ENCODE measurements around the gene SUN1. TPM values are rescaled to one million over a fixed set of nuclear protein-coding genes. Genes with fewer than 3 reads are reported as not detected.

SUN1 gene
- total RNA-seq (2021) (149 to 158 TPM (median 156 TPM) in 3 replicates), Bru-seq, nascent RNA (percentile 80 among the genes with signal in this experiment)
- long read RNA-seq, experiment 1, full-length matches to known transcripts = 51 of 488 reads
- long read RNA-seq, experiment 1, partial matches to known transcripts = 115 of 488 reads
- long read RNA-seq, experiment 1, other reads (novel, unspliced or antisense) = 322 of 488 reads
- long read RNA-seq, experiment 2, full-length matches to known transcripts = 8 of 93 reads
- long read RNA-seq, experiment 2, partial matches to known transcripts = 48 of 93 reads
- long read RNA-seq, experiment 2, other reads (novel, unspliced or antisense) = 37 of 93 reads
- long read RNA-seq, experiment 3, partial matches to known transcripts = 6 of 13 reads
- long read RNA-seq, experiment 3, other reads (novel, unspliced or antisense) = 4 of 13 reads

GRCh38 chr7:832167-832967 is at the start of gene SUN1:
TSS of gene SUN1 (plus strand) at chr7:832476. CDS start at chr7:832525, 49 bp downstream.
- Mint-ChIP-seq H3K9me3 (no peaks in the 10 kb centered on the region), H3K27me3 (ENCODE audit: low read depth) (no peaks in the 10 kb centered on the region), H3K27ac (peak within 1 kb of the TSS; percentile 97), H3K4me1 (peaks cover 54% of the 10 kb centered on the region), H3K4me3 (peak within 1 kb of the TSS; percentile 24), H3K36me3 (peaks cover 19% of the 10 kb centered on the region)
- CTCF ChIA-PET = interaction anchor here (0.7 to 1.7 kb wide), 7 partner anchors 9 to 126 kb away, joined by 3 to 11 read pairs (median 4); no protein-coding TSS in a partner anchor
- POLR2A ChIA-PET = no interaction called here
- TF ChIP-seq CTCF (IDR thresholded peaks at IDR 0.05) (no peak), NR2C2 (CRISPR knock-in tag; IDR thresholded peaks at IDR 0.05) (no peak), ZNF281 (CRISPR knock-in tag; IDR thresholded peaks at IDR 0.05) (no peak), ZSCAN18 (CRISPR knock-in tag; IDR thresholded peaks at IDR 0.05) (no peak), ARID4B (CRISPR knock-in tag; IDR thresholded peaks at IDR 0.05; ENCODE audit: borderline replicate concordance) (no peak), ZBTB21 (CRISPR knock-in tag; IDR thresholded peaks at IDR 0.05; ENCODE audit: borderline replicate concordance) (no peak)
- TF ChIP-seq, protein P1, sequence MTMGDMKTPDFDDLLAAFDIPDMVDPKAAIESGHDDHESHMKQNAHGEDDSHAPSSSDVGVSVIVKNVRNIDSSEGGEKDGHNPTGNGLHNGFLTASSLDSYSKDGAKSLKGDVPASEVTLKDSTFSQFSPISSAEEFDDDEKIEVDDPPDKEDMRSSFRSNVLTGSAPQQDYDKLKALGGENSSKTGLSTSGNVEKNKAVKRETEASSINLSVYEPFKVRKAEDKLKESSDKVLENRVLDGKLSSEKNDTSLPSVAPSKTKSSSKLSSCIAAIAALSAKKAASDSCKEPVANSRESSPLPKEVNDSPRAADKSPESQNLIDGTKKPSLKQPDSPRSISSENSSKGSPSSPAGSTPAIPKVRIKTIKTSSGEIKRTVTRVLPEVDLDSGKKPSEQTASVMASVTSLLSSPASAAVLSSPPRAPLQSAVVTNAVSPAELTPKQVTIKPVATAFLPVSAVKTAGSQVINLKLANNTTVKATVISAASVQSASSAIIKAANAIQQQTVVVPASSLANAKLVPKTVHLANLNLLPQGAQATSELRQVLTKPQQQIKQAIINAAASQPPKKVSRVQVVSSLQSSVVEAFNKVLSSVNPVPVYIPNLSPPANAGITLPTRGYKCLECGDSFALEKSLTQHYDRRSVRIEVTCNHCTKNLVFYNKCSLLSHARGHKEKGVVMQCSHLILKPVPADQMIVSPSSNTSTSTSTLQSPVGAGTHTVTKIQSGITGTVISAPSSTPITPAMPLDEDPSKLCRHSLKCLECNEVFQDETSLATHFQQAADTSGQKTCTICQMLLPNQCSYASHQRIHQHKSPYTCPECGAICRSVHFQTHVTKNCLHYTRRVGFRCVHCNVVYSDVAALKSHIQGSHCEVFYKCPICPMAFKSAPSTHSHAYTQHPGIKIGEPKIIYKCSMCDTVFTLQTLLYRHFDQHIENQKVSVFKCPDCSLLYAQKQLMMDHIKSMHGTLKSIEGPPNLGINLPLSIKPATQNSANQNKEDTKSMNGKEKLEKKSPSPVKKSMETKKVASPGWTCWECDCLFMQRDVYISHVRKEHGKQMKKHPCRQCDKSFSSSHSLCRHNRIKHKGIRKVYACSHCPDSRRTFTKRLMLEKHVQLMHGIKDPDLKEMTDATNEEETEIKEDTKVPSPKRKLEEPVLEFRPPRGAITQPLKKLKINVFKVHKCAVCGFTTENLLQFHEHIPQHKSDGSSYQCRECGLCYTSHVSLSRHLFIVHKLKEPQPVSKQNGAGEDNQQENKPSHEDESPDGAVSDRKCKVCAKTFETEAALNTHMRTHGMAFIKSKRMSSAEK (CRISPR knock-in tag; IDR thresholded peaks at IDR 0.05; ENCODE audit: borderline replicate concordance) = no peak
- TF ChIP-seq, protein P2, sequence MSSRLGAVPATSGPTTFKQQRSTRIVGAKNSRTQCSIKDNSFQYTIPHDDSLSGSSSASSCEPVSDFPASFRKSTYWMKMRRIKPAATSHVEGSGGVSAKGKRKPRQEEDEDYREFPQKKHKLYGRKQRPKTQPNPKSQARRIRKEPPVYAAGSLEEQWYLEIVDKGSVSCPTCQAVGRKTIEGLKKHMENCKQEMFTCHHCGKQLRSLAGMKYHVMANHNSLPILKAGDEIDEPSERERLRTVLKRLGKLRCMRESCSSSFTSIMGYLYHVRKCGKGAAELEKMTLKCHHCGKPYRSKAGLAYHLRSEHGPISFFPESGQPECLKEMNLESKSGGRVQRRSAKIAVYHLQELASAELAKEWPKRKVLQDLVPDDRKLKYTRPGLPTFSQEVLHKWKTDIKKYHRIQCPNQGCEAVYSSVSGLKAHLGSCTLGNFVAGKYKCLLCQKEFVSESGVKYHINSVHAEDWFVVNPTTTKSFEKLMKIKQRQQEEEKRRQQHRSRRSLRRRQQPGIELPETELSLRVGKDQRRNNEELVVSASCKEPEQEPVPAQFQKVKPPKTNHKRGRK (CRISPR knock-in tag; IDR thresholded peaks at IDR 0.05; ENCODE audit: borderline replicate concordance) = no peak
- ATAC-seq = peak; percentile 27; the same call in 1 of the 2 replicates
- no peak for DNase-seq (ENCODE audit: low spot score)
